Fibroblast of lung (primary cell): ENCODE measurements around the gene RBPJL. TPM values are rescaled to one million over a fixed set of nuclear protein-coding genes. Genes with fewer than 3 reads are reported as not detected.

Experiments used
- DNase-seq, 2 donors: peaks; one replicate each; pipeline versions ENCODE4 v3.0.0 to v3.0.0-alpha.2; 2010; ENCODE audit warnings: low read depth in 2 of 2
- H2AFZ ChIP-seq: 2 replicates; pipeline ENCODE4 v1.5.1; 2012; ENCODE audit warnings: low read length, control low read depth, inconsistent platforms
- H3K27ac ChIP-seq: 2 replicates; pipeline ENCODE4 v1.5.1; 2011; ENCODE audit warnings: low read length, control low read depth; ENCODE audit not compliant: insufficient read depth
- H3K27me3 ChIP-seq: 2 replicates; pipeline ENCODE4 v1.5.1; 2011; ENCODE audit warnings: mild to moderate bottlenecking, low read length; ENCODE audit not compliant: control insufficient read depth, insufficient read depth
- H3K36me3 ChIP-seq: 2 replicates; pipeline ENCODE4 v1.5.1; 2011; ENCODE audit warnings: low read length; ENCODE audit not compliant: control insufficient read depth, insufficient read depth
- H3K4me1 ChIP-seq: 2 replicates; pipeline ENCODE4 v1.5.1; 2011; ENCODE audit warnings: low read length; ENCODE audit not compliant: control insufficient read depth, insufficient read depth; ENCODE audit errors: extremely low read depth
- H3K4me2 ChIP-seq: 2 replicates; pipeline ENCODE4 v1.5.1; 2011; ENCODE audit warnings: low read length, control low read depth; ENCODE audit not compliant: insufficient read depth; ENCODE audit errors: extremely low read depth
- H3K4me3 ChIP-seq, 4 experiments: fragments of 200-600 bp in 1 of 4; sonication (generic) in 1 of 4; replicated peaks in 1 of 4; 2 replicates each; pipeline ENCODE4 v1.5.1; 2011 to 2016; ENCODE audit warnings: low read length in 4 of 4, low read depth in 3 of 4, mild to moderate bottlenecking in 3 of 4, control low read depth in 2 of 4, inconsistent platforms in 1 of 4, mixed read lengths in 1 of 4; ENCODE audit not compliant: insufficient read depth in 1 of 4; ENCODE audit errors: control extremely low read depth in 1 of 4
- H3K79me2 ChIP-seq: 2 replicates; pipeline ENCODE4 v1.5.1; 2012; ENCODE audit warnings: mild to moderate bottlenecking, low read length, inconsistent platforms; ENCODE audit not compliant: control insufficient read depth, insufficient read depth
- H3K9ac ChIP-seq: 2 replicates; pipeline ENCODE4 v1.5.1; 2011; ENCODE audit warnings: mild to moderate bottlenecking, low read length, control low read depth; ENCODE audit not compliant: insufficient read depth
- H3K9me3 ChIP-seq: 2 replicates; pipeline ENCODE4 v1.5.1; 2012; ENCODE audit warnings: low read depth, low read length; ENCODE audit not compliant: control insufficient read depth, insufficient read depth
- H4K20me1 ChIP-seq: 2 replicates; pipeline ENCODE4 v1.5.1; 2011; ENCODE audit warnings: low read length; ENCODE audit not compliant: control insufficient read depth, insufficient read depth; ENCODE audit errors: extremely low read depth
- CTCF ChIP-seq, 2 donors: IDR thresholded peaks in 1 of 2; conservative IDR thresholded peaks in 1 of 2; 1 replicate in 1 of 2; 2 replicates in 1 of 2; pipeline ENCODE4 v1.5.1; 2011 to 2012; ENCODE audit warnings: low read length in 2 of 2, control low read depth in 1 of 2, inconsistent platforms in 1 of 2, low read depth in 1 of 2, mild to moderate bottlenecking in 1 of 2
- EZH2 ChIP-seq: IDR thresholded peaks from 2 replicates; pipeline ENCODE4 v1.5.1; 2012; ENCODE audit warnings: low read length, control low read depth, mild to moderate bottlenecking; ENCODE audit errors: missing control alignments
- polyA plus RNA-seq, 2 donors: library from polyadenylated mRNA; depleted of rRNA in 1 of 2; stranded (reverse) in 1 of 2; unstranded in 1 of 2; fragments of >200 nt; gene quantifications; 2 replicates each; pipeline ENCODE4 v1.2.1, GENCODE V29; 2011 to 2012; ENCODE audit warnings: missing spikeins in 1 of 2
- total RNA-seq: library from RNA; depleted of rRNA; stranded (reverse); fragments of >200 nt; gene quantifications from 2 replicates; pipeline ENCODE4 v1.2.1, GENCODE V29; 2014

The RBPJL gene
- total and polyA plus RNA-seq, 2 donors (not counting 1 experiment from before 2014, with no cell fraction given), result not detected

DNA sequence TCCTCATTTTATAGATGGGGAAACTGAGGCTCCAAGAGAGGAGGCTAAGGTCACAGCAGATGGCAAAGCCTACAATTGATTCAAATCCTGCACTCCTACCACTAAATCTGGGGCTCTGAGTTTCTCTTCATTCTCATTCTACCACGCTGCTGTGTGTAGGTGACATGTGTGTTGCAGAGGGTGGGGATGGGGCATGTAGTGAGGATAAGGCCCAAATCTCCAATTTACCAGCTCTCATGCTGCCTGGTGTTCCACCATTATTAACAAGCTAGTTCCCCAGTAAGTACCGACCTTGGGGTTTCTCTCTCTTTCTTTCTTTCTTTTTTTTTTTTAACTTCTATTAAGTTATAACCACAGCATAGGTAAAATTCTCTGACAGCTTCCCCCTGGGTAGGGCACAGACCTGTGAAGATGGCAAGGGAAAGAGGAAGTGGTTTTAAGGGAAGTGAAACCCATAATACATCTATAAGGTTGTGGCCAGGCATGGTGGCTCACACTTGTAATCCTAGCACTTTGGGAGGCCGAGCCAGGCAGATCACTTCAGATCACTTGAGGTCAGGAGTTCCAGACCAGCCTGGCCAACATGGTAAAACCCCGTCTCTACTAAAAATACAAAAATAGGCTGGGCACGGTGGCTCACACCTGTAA lies 14.4 kb downstream of the RBPJL start:
- no peak for DNase-seq
- Histone ChIP-seq H3K4me1 (no peaks in the 10 kb centered on the region), H3K4me2 (no peak overlapping the region), H3K4me3 (no peak overlapping the region), H3K9me3 (no peaks in the 10 kb centered on the region), H3K27me3 (peaks cover 12% of the 10 kb centered on the region), H3K79me2 (no peaks in the 10 kb centered on the region), H4K20me1 (no peaks in the 10 kb centered on the region), H3K36me3 (peaks cover 3% of the 10 kb centered on the region), H3K27ac (no peak overlapping the region), H2AFZ (no peak overlapping the region), H3K9ac (no peak overlapping the region)
- TF ChIP-seq EZH2 (no peak), CTCF (conservative IDR thresholded peaks at IDR 0.05 in 1 of 2, IDR thresholded peaks at IDR 0.05 in 1 of 2; ENCODE audit: low read depth in 1 of 2, low read length in 2 of 2) (no peak)

GRCh38 chr20:45322952-45323383 lies 16.3 kb downstream of the RBPJL start:
- no peaks in the 10 kb centered on the region for H3K4me1 ChIP-seq
- H3K9ac ChIP-seq, result no peak overlapping the region
- TF ChIP-seq CTCF (conservative IDR thresholded peaks at IDR 0.05 in 1 of 2, IDR thresholded peaks at IDR 0.05 in 1 of 2; ENCODE audit: low read depth in 1 of 2, low read length in 2 of 2), result no peak
- no peak for TF ChIP-seq EZH2
- no peak overlapping the region for H3K4me3 ChIP-seq
- no peaks in the 10 kb centered on the region for H4K20me1 ChIP-seq
- H3K36me3 ChIP-seq, result peaks cover 10% of the 10 kb centered on the region
- H3K4me2 ChIP-seq, result no peak overlapping the region
- H3K9me3 ChIP-seq, result no peaks in the 10 kb centered on the region
- no peaks in the 10 kb centered on the region for H3K79me2 ChIP-seq
- peak; percentile 27 to 58 for DNase-seq
- H3K27me3 ChIP-seq, result no peaks in the 10 kb centered on the region
- H2AFZ ChIP-seq, result no peak overlapping the region
- no peak overlapping the region for H3K27ac ChIP-seq

DNA sequence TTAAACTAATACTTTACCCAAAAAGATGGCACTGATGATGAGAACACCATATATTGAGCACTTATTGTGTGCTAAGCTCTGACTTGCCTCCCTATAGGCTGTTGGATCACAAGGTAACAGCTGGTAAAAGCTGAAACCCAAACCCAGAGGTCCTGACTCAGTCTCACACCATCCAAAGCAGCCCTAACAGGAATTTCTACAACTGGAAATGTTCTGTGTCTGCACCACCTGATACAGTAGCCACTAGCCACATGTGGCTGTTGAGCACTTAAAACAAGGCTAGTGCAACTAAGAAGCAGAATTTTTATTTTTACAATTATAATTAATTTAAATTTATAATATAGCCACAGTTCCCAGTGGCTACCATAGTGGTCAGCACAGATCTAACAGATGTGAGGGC lies 17.1 kb downstream of the RBPJL start:
- H3K79me2 ChIP-seq, result peaks cover 3% of the 10 kb centered on the region
- H3K4me3 ChIP-seq, result no peak overlapping the region
- H3K9me3 ChIP-seq, result no peaks in the 10 kb centered on the region
- no peak overlapping the region for H3K9ac ChIP-seq
- DNase-seq, result peak in 1 of 2 donors; percentile 38
- no peaks in the 10 kb centered on the region for H3K27me3 ChIP-seq
- no peaks in the 10 kb centered on the region for H4K20me1 ChIP-seq
- TF ChIP-seq CTCF (conservative IDR thresholded peaks at IDR 0.05 in 1 of 2, IDR thresholded peaks at IDR 0.05 in 1 of 2; ENCODE audit: low read depth in 1 of 2, low read length in 2 of 2) (no peak), EZH2 (no peak)
- no peak overlapping the region for H3K27ac ChIP-seq
- H3K36me3 ChIP-seq, result peaks cover 12% of the 10 kb centered on the region
- no peaks in the 10 kb centered on the region for H3K4me1 ChIP-seq
- no peak overlapping the region for H3K4me2 ChIP-seq
- no peak overlapping the region for H2AFZ ChIP-seq
